Right atrium auricular region (tissue), 2 donors: Measurements from ENCODE around the gene ERP27. TPM values are rescaled to one million over a fixed set of nuclear protein-coding genes. Genes with fewer than 3 reads are reported as not detected.

Source experiments
- DNase-seq: peaks from one replicate; pipeline ENCODE4 v3.0.0-alpha.2; 2019; ENCODE audit warnings: low spot score
- H3K27ac ChIP-seq, 2 donors: fragments of 200-600 bp; sonication (generic); 1 replicate in 1 of 2; 2 replicates in 1 of 2; pipeline ENCODE4 v1.5.1; 2016 to 2019
- H3K27me3 ChIP-seq, 2 donors: fragments of 200-600 bp; sonication (generic); one replicate each; pipeline versions ENCODE4 v1.5.1 to v1.6.0; 2017 to 2019
- H3K36me3 ChIP-seq: fragments of 200-600 bp; sonication (generic); one replicate; pipeline ENCODE4 v1.5.1; 2016
- H3K4me1 ChIP-seq, 2 donors: fragments of 200-600 bp; sonication (generic); one replicate each; pipeline versions ENCODE4 v1.5.1 to v1.6.0; 2017 to 2019
- H3K4me3 ChIP-seq, 2 donors: fragments of 200-600 bp; sonication (generic); 1 replicate in 1 of 2; 2 replicates in 1 of 2; pipeline ENCODE4 v1.5.1; 2017 to 2019; ENCODE audit warnings: mild to moderate bottlenecking in 1 of 2, moderate library complexity in 1 of 2
- H3K9me3 ChIP-seq, 2 donors: fragments of 200-600 bp; sonication (generic); one replicate each; pipeline ENCODE4 v1.5.1; 2019
- CTCF ChIP-seq, 2 donors: fragments of 200-600 bp; sonication (generic); IDR thresholded peaks; one replicate each; pipeline ENCODE4 v1.5.1; 2019; ENCODE audit warnings: antibody characterized with exemption in 2 of 2
- total RNA-seq, 2 donors: library from RNA; depleted of rRNA; stranded (reverse); fragments of >200 nt; gene quantifications; one replicate each; pipeline ENCODE4 v1.1.0, GENCODE V29; 2016

Gene ERP27
- total RNA-seq, 2 donors from 2014 or later: 0.31 to 0.70 TPM

DNA sequence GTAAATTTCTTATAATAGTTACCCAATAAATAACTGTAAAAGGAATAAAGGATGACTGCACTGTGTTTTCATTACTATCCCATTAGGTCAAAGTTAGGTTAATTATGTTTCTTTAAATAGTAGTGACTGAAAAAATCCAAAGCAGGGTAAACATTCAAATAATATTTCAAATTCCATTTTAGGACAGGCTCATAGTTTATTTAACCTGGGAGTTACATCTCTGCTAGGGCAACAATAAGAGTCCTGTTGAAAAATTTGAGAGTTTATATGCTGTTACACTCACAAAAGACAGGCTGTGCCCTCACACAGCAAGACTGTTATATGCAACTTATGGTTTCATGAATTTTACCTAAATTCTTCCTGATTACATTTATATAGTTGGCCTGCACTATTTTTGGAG is 8.0 kb downstream of the ERP27 start:
- Histone ChIP-seq H3K36me3 (no peaks in the 10 kb centered on the region), H3K27ac (no peak overlapping the region)
- TF ChIP-seq CTCF (IDR thresholded peaks at IDR 0.05): no peak

DNA sequence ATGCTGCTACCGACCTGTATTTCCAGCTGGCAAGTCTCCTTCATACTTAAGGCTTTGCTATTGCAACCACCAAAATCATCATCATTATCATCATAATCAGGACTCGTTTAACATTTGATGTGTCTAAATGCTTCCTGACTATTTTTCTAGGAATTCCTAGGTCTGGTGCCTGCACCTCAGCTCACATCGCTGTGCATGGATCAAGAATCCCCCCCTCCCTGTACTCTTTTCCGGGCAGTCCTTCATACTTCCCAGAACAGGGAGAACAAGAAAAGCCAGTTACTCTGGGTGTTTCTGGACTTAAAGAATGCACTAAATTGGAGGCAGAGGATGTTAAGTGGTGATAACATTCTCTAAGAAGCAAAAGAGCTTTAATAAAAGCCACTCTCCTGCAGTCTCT is 9.4 kb downstream of the ERP27 start:
- Histone ChIP-seq H3K4me1 (no peaks in the 10 kb centered on the region), H3K36me3 (no peaks in the 10 kb centered on the region), H3K27me3 (no peaks in the 10 kb centered on the region), H3K4me3 (no peak overlapping the region), H3K27ac (no peak overlapping the region), H3K9me3 (no peaks in the 10 kb centered on the region)
- no peak for TF ChIP-seq CTCF (IDR thresholded peaks at IDR 0.05)
- no peak for DNase-seq

More for the DNA sequence above, 8.0 kb downstream of the ERP27 start:
- DNase-seq: no peak
- H3K4me3 ChIP-seq: no peak overlapping the region
- H3K27me3 ChIP-seq: no peaks in the 10 kb centered on the region
- H3K9me3 ChIP-seq: no peaks in the 10 kb centered on the region
- H3K4me1 ChIP-seq: no peaks in the 10 kb centered on the region

GRCh38 chr12:14927267-14927666 is 11.1 kb downstream of the ERP27 start:
- Histone ChIP-seq H3K27ac (no peak overlapping the region), H3K9me3 (no peaks in the 10 kb centered on the region), H3K4me1 (no peaks in the 10 kb centered on the region), H3K36me3 (no peaks in the 10 kb centered on the region), H3K27me3 (no peaks in the 10 kb centered on the region), H3K4me3 (no peak overlapping the region)
- DNase-seq: no peak
- no peak for TF ChIP-seq CTCF (IDR thresholded peaks at IDR 0.05)

- no peak for TF ChIP-seq CTCF (IDR thresholded peaks at IDR 0.05)
- DNase-seq: no peak
- Histone ChIP-seq H3K36me3 (no peaks in the 10 kb centered on the region), H3K9me3 (no peaks in the 10 kb centered on the region), H3K4me3 (no peak overlapping the region), H3K4me1 (no peaks in the 10 kb centered on the region), H3K27me3 (no peaks in the 10 kb centered on the region), H3K27ac (no peak overlapping the region)
Measured at GRCh38 chr12:14924541-14924940, 13.8 kb downstream of the ERP27 start.

DNA sequence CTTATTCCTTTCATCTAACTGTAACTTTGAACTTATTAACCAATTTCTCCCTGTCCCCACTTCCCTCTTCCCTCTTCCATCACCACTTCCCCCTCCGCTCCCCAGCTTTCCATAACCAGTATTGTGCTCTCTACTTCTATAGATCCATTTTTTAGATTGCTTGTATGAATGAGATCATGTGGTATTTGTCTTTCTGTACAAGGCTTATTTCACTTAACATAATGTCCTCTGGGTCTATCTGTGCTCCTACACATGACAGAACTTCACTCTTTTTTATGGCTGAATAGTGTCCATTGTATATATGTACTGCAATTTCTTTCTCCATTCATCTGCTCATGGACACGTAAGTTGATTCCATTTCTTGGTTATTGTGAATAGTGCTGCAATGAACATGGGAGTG is 14.4 kb downstream of the ERP27 start:
- Histone ChIP-seq H3K9me3 (no peaks in the 10 kb centered on the region), H3K4me3 (no peak overlapping the region), H3K36me3 (no peaks in the 10 kb centered on the region), H3K27ac (no peak overlapping the region), H3K4me1 (no peaks in the 10 kb centered on the region), H3K27me3 (no peaks in the 10 kb centered on the region)
- no peak for DNase-seq
- TF ChIP-seq CTCF (IDR thresholded peaks at IDR 0.05): no peak

DNA sequence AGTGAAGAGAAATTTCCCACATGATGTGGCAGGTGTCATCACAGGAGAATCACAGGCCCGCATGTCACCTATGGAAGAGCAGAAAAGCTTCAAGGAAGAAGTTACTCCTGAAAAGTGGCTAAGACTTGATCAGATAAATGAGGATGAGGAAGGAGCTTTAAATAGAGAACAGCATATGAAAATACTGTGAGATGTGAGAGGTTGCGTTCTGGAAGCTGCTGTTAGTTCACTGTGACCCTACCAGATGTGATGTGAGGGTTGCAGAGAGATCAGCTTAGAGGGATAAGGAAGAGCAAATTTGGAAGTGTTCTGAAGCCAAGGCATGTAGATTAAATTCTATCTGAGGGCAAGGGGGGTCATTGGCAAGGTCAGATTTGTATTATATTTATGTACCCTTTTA is 17.1 kb downstream of the ERP27 start:
- TF ChIP-seq CTCF (IDR thresholded peaks at IDR 0.05): no peak
- Histone ChIP-seq H3K4me3 (no peak overlapping the region), H3K27ac (no peak overlapping the region), H3K9me3 (no peaks in the 10 kb centered on the region), H3K4me1 (no peaks in the 10 kb centered on the region), H3K36me3 (no peaks in the 10 kb centered on the region), H3K27me3 (no peaks in the 10 kb centered on the region)
- DNase-seq: no peak
